Stimulated activated naive CD4-positive, alpha-beta T cell (primary cell): ENCODE results near the gene SCARF2.
"Not testable (repeated sequence)": the region's sequence is repeated elsewhere in the genome, so short reads cannot be mapped to it uniquely, and the experiment has no call there.

Source experiments
- DNase-seq, 6 experiments: peaks; one replicate each; lab custom pipeline; 2025; lab: John Stamatoyannopoulos, UW

The SCARF2 gene

GRCh38 chr22:20413217-20414058 is 24.2 kb downstream of the SCARF2 start:
- DNase-seq = no peak

GRCh38 chr22:20412474-20413216 is 25.0 kb downstream of the SCARF2 start:
- no peak for DNase-seq

GRCh38 chr22:20409385-20409784 is 28.2 kb downstream of the SCARF2 start:
- not testable (repeated sequence) for DNase-seq

- DNase-seq = no peak
Observed at GRCh38 chr22:20408891-20409290, 28.7 kb downstream of the SCARF2 start.

GRCh38 chr22:20407829-20408228 is 29.8 kb downstream of the SCARF2 start:
- no peak for DNase-seq

- DNase-seq = no peak
Observed at GRCh38 chr22:20406686-20407408, 30.8 kb downstream of the SCARF2 start.

GRCh38 chr22:20405931-20406685 is 31.5 kb downstream of the SCARF2 start:
- no peak for DNase-seq

GRCh38 chr22:20405291-20405930 is 32.2 kb downstream of the SCARF2 start:
- no peak for DNase-seq

- DNase-seq = no peak
Observed at GRCh38 chr22:20404881-20405280, 32.7 kb downstream of the SCARF2 start.

- DNase-seq = no peak
Observed at GRCh38 chr22:20403779-20404140, 33.9 kb downstream of the SCARF2 start.

- DNase-seq = no peak
Observed at GRCh38 chr22:20402960-20403778, 34.5 kb downstream of the SCARF2 start.

- DNase-seq = no peak
Observed at GRCh38 chr22:20401376-20402014, 36.1 kb downstream of the SCARF2 start.

- DNase-seq = no peak
Observed at GRCh38 chr22:20400606-20401375, 36.8 kb downstream of the SCARF2 start.

GRCh38 chr22:20399866-20400605 is 37.6 kb downstream of the SCARF2 start:
- DNase-seq = no peak

- DNase-seq = no peak
Observed at GRCh38 chr22:20398420-20398819, 39.2 kb downstream of the SCARF2 start.

- DNase-seq = no peak
Observed at GRCh38 chr22:20397498-20397897, 40.1 kb downstream of the SCARF2 start.

GRCh38 chr22:20396639-20397038 is 41.0 kb downstream of the SCARF2 start:
- no peak for DNase-seq

- DNase-seq = no peak
Observed at GRCh38 chr22:20395907-20396287, 41.7 kb downstream of the SCARF2 start.
